Panc1 (cell line): ENCODE results near the gene MYMK. TPM values are rescaled to one million over a fixed set of nuclear protein-coding genes. Genes with fewer than 3 reads are reported as not detected.

ENCODE experiments used
- ATAC-seq: fragments of 200-7000 bp; cut with Tn5 transposase; 2 replicates; pipeline ENCODE4 v1.9.1; 2020; ENCODE audit warnings: mild to moderate bottlenecking, moderate library complexity
- BruUV-seq: library from RNA; stranded (reverse); fragments of 400-500 nt; replicated peaks from 2 replicates; lab custom pipeline; 2021; lab: Mats Ljungman, UMichigan
- CTCF ChIA-PET: fragments of 300-600 bp; sonication (Branson Sonifier 250); formaldehyde crosslinking; loops from one replicate; lab custom pipeline; 2022; ENCODE audit warnings: antibody characterized with exemption; lab: Charles Lee
- POLR2A ChIA-PET: fragments of 300-600 bp; sonication (Branson Sonifier 250); formaldehyde crosslinking; loops from one replicate; lab custom pipeline; 2022; ENCODE audit warnings: antibody characterized with exemption; lab: Charles Lee
- DNase-seq: peaks from one replicate; pipeline ENCODE4 v3.0.0-alpha.2; 2010; ENCODE audit warnings: low read depth, low spot score
- H3K27ac ChIP-seq: 2 replicates; pipeline ENCODE4 v1.5.1; 2011; ENCODE audit warnings: mild to moderate bottlenecking, low read length, inconsistent platforms
- H3K27me3 ChIP-seq: fragments of 200-500 bp; sonication (Bioruptor generic); 2 replicates; pipeline ENCODE4 v1.6.0; 2014; ENCODE audit warnings: low read length, inconsistent platforms; ENCODE audit not compliant: control insufficient read depth, insufficient read depth
- H3K36me3 ChIP-seq: fragments of 200-500 bp; sonication (Bioruptor generic); 2 replicates; pipeline ENCODE4 v1.5.1; 2014; ENCODE audit warnings: inconsistent platforms, mild to moderate bottlenecking, low read length, moderate library complexity; ENCODE audit not compliant: control insufficient read depth, insufficient read depth
- H3K4me1 ChIP-seq: 2 replicates; pipeline ENCODE4 v1.5.1; 2011; ENCODE audit warnings: inconsistent platforms, mild to moderate bottlenecking, low read length, moderate library complexity; ENCODE audit not compliant: control insufficient read depth, insufficient read depth
- H3K4me3 ChIP-seq, 2 experiments: 2 replicates each; pipeline ENCODE4 v1.5.1; 2011 to 2012; ENCODE audit warnings: low read depth in 2 of 2, low read length in 2 of 2, mild to moderate bottlenecking in 2 of 2, inconsistent platforms in 1 of 2, moderate library complexity in 1 of 2
- H3K9me3 ChIP-seq: fragments of 200-500 bp; sonication (Bioruptor generic); 2 replicates; pipeline ENCODE4 v1.5.1; 2014; ENCODE audit warnings: low read depth, mild to moderate bottlenecking, inconsistent platforms, low read length, moderate library complexity; ENCODE audit not compliant: control insufficient read depth, insufficient read depth
- POLR2AphosphoS5 ChIP-seq: IDR thresholded peaks from 2 replicates; pipeline ENCODE4 v1.6.1; 2012; ENCODE audit warnings: mild to moderate bottlenecking, low read depth, low read length, moderate library complexity
- SIN3A ChIP-seq: IDR thresholded peaks from 2 replicates; pipeline ENCODE4 v1.6.1; 2012; ENCODE audit warnings: low read depth, mild to moderate bottlenecking, low read length, moderate library complexity, borderline replicate concordance; ENCODE audit not compliant: insufficient read depth
- TCF7L2 ChIP-seq: IDR thresholded peaks from 2 replicates; pipeline ENCODE4 v1.6.1; 2011; ENCODE audit warnings: mild to moderate bottlenecking, low read depth, low read length, inconsistent platforms
- in situ Hi-C: cut with HindIII; loops from 2 replicates; pipeline ENCODE4 v1.10.0; 2016; ENCODE audit warnings: low sequenced_read_pairs, low pct_unique_long_range_greater_than_20kb
- intact Hi-C: fragments of 100-400 bp; cut with micrococcal nuclease; formaldehyde crosslinking; loops from one replicate; pipeline ENCODE4 v1.10.0; 2022; ENCODE audit not compliant: unreplicated experiment
- total RNA-seq: library from RNA; stranded (reverse); gene quantifications from one replicate; pipeline ENCODE4 v1.2.1, GENCODE V29; 2021; ENCODE audit not compliant: unreplicated experiment
- TF ChIP-seq, protein P1 (sequence below): fragments of 450-650 bp; IDR thresholded peaks from 2 replicates; pipeline ENCODE4 v1.5.1; 2017; ENCODE audit warnings: mild to moderate bottlenecking
- TF ChIP-seq, protein P2 (sequence below), 2 experiments: IDR thresholded peaks; 2 replicates each; pipeline ENCODE4 v1.6.1; 2011 to 2012; ENCODE audit warnings: low read depth in 2 of 2, control low read depth in 1 of 2, low read length in 1 of 2, mild to moderate bottlenecking in 1 of 2, moderate library complexity in 1 of 2; ENCODE audit not compliant: insufficient read depth in 1 of 2

Gene MYMK
- total RNA-seq, 1 experiment from 2014 or later, result not detected

DNA sequence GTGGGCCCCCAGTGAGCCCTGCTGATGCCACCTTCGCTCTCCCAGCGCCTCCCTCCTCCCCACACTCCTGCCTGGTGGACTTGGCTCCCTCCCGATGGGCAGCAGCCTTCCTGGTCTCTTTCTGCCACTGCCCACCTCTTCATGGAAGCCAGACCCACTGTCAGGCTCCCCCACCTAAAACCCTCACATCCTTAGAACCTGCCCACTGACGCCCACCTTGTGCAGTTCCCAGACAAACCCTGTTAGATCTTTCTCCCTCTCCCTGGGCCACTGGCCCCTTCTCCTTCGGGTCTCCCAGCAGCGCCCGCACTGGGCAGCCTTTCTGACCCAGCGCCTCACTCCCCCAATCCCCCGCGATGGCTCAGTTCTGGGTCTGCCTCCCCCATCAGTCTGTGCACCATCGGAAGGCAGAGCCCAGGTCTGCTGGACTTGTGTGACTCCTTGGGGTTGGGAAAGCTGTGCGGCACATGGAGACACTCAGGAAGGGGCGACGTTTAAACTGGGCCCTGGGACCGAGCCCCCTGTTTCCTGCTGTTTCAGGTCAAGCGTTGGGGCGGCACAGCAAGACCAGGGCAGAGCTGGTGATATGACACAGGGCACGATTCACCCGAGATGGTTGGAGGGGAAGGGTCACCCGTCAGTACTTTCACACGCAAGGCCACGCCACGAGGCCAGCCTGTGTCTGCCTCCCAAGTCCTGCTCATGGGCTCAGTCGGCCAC is 17.4 kb downstream of the MYMK start:
- ChIA-PET POLR2A (no interaction called here), CTCF (no interaction called here)
- H3K4me1 ChIP-seq, result peaks cover 31% of the 10 kb centered on the region
- no TSS peak for BruUV-seq
- ATAC-seq, result no peak
- H3K9me3 ChIP-seq, result peaks cover 4% of the 10 kb centered on the region; the same call in 1 of the 2 replicates
- TF ChIP-seq TCF7L2, result no peak
- TF ChIP-seq POLR2AphosphoS5, result no peak
- TF ChIP-seq, protein P1, sequence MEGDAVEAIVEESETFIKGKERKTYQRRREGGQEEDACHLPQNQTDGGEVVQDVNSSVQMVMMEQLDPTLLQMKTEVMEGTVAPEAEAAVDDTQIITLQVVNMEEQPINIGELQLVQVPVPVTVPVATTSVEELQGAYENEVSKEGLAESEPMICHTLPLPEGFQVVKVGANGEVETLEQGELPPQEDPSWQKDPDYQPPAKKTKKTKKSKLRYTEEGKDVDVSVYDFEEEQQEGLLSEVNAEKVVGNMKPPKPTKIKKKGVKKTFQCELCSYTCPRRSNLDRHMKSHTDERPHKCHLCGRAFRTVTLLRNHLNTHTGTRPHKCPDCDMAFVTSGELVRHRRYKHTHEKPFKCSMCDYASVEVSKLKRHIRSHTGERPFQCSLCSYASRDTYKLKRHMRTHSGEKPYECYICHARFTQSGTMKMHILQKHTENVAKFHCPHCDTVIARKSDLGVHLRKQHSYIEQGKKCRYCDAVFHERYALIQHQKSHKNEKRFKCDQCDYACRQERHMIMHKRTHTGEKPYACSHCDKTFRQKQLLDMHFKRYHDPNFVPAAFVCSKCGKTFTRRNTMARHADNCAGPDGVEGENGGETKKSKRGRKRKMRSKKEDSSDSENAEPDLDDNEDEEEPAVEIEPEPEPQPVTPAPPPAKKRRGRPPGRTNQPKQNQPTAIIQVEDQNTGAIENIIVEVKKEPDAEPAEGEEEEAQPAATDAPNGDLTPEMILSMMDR, result no peak
- TF ChIP-seq, protein P2, sequence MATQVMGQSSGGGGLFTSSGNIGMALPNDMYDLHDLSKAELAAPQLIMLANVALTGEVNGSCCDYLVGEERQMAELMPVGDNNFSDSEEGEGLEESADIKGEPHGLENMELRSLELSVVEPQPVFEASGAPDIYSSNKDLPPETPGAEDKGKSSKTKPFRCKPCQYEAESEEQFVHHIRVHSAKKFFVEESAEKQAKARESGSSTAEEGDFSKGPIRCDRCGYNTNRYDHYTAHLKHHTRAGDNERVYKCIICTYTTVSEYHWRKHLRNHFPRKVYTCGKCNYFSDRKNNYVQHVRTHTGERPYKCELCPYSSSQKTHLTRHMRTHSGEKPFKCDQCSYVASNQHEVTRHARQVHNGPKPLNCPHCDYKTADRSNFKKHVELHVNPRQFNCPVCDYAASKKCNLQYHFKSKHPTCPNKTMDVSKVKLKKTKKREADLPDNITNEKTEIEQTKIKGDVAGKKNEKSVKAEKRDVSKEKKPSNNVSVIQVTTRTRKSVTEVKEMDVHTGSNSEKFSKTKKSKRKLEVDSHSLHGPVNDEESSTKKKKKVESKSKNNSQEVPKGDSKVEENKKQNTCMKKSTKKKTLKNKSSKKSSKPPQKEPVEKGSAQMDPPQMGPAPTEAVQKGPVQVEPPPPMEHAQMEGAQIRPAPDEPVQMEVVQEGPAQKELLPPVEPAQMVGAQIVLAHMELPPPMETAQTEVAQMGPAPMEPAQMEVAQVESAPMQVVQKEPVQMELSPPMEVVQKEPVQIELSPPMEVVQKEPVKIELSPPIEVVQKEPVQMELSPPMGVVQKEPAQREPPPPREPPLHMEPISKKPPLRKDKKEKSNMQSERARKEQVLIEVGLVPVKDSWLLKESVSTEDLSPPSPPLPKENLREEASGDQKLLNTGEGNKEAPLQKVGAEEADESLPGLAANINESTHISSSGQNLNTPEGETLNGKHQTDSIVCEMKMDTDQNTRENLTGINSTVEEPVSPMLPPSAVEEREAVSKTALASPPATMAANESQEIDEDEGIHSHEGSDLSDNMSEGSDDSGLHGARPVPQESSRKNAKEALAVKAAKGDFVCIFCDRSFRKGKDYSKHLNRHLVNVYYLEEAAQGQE (IDR thresholded peaks at IDR 0.05; ENCODE audit: insufficient read depth in 1 of 2, low read depth in 2 of 2, low read length in 1 of 2), result no peak
- no peak for TF ChIP-seq SIN3A
- no peaks in the 10 kb centered on the region for H3K36me3 ChIP-seq
- in situ Hi-C loops, result no loop called here
- H3K27ac ChIP-seq, result peak overlapping the region; percentile 45; the same call in 1 of the 2 replicates
- H3K4me3 ChIP-seq, result no peak overlapping the region
- H3K27me3 ChIP-seq, result no peaks in the 10 kb centered on the region
- intact Hi-C loops, result no loop called here
- DNase-seq, result no peak

DNA sequence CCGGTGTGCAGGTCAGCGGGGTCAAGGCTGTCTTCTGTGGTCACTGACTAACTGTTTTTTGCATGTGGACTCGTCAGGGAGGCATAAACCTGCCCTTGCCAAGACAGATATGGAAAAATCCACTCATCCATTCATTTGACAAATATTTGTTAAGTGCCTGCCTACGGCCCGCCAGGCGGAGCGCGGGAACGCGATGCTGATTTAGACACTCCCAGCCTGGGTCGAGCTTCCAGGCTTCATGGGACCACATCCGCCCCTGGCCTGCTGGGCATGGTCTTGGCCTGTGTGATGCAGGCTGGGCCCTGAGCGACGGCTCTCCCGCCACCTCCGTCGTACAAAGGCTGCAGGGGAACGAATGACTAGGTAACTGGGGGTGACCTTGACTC is 18.1 kb downstream of the MYMK start:
- H3K4me1 ChIP-seq, result peaks cover 31% of the 10 kb centered on the region
- in situ Hi-C loops (no loop called here), intact Hi-C loops (no loop called here)
- CTCF ChIA-PET, result no interaction called here
- TF ChIP-seq, protein P2 (IDR thresholded peaks at IDR 0.05; ENCODE audit: insufficient read depth in 1 of 2, low read depth in 2 of 2, low read length in 1 of 2), result no peak
- no peak for TF ChIP-seq SIN3A
- TF ChIP-seq, protein P1, result no peak
- ATAC-seq, result peak; percentile 82
- no peaks in the 10 kb centered on the region for H3K27me3 ChIP-seq
- no TSS peak for BruUV-seq
- H3K27ac ChIP-seq, result peak overlapping the region; percentile 21; the same call in 1 of the 2 replicates
- no peaks in the 10 kb centered on the region for H3K36me3 ChIP-seq
- peaks cover 10% of the 10 kb centered on the region; the same call in 1 of the 2 replicates for H3K9me3 ChIP-seq
- POLR2A ChIA-PET, result no interaction called here
- DNase-seq, result peak; percentile 39
- no peak overlapping the region for H3K4me3 ChIP-seq
